ENCODE data around the gene CCDC144A.
"Not testable (repeated sequence)": the region's sequence is repeated elsewhere in the genome, so short reads cannot be mapped to it uniquely, and the experiment has no call there.

The CCDC144A gene

DNA sequence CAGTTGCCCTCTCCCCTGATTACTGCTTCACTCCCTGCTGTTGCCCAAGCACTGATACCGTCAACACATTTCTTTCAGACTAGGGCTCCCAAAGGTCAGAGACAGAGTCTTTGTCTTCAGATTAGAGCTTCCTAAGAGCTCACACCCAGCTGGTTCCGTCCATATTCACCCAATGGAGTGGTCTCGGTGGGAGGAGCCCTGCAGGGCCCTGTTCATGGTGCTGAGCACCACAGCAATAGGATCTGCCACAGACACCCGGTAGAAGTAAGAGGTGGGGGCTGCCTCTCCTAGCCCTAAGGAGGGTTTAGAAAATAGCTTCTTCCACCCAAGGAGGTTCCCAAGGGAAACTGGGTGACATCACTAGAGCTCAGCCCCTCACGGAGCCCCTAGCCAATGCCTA lies 128.3 kb downstream of the CCDC144A start:
- DNase-seq (ENCODE audit: low read depth, low spot score) = no peak

- DNase-seq (ENCODE audit: low read depth, low spot score) = no peak
Observed at GRCh38 chr17:16818821-16819683, 129.0 kb downstream of the CCDC144A start.

DNA sequence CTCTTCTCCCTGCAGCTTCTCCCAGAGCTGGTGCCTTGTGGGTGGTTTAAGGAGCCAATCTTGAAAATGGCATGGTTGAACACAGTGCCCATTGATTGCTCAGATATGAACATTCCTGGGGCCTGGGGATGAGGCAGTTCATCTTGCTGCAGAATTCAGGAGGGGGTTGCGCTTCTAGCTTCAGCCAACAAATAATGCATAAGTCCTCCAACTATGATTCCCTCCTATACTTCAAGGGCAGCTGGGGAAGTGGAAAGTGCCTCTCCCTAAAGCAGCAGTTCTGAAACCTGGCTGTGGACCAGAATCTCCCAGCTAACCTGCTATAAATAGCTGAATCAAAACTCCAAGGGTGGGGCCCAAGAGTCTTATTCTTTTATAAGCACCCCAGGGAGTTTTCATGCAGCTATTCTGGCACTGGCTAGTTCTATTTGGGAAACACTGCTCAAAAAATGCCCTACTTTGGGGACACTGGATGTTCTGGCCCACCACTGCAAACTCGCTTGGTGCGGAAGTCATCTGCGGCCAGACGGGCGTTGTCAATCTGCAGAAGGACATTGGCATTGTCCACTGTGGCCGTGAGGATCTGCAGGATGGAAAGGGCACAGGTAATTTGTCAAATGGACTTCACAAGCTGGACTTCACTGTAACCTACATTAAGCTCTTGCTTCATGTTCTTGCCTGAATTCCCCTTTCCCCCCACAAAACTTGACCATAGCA lies 130.3 kb downstream of the CCDC144A start:
- DNase-seq (ENCODE audit: low read depth, low spot score) = no peak

- no peak for DNase-seq (ENCODE audit: low read depth, low spot score)
Observed at GRCh38 chr17:16820979-16821543, 131.0 kb downstream of the CCDC144A start.

GRCh38 chr17:16822133-16822532 lies 132.1 kb downstream of the CCDC144A start:
- not testable (repeated sequence) for DNase-seq (ENCODE audit: low read depth, low spot score)

DNA sequence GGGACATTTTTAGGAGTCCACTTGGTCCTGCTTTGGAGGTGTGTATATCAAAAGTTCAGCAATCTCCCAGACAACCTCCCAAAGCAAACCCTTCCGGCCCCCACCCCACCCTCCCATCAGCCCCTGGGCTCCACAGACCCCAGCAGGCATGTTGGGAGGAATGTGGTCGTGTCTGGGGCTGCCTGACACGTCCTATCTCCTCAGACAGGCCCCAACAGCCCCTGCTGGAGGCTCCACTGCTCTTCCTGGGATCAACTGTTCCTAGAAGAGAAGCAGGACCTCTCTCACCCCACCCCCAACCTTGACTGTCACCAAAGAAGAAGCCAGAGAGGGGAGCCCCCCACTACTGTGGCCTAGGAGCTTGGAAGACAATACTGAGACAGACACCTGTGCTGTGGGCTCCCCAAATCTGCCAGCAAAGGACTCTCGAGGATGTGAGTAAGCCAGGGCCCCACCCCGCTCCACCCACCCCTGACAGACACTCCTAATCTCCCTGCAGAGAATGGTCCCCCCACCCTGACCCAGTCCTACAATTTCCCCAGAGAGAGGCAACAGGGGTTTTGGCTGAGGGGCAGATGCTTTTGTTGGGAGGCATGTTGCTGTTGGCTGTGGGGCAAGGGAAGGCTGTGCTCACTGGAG lies 133.8 kb downstream of the CCDC144A start:
- DNase-seq (ENCODE audit: low read depth, low spot score) = not testable (repeated sequence)
